ENCODE results near the gene UBE2QL1. TPM values are rescaled to one million over a fixed set of nuclear protein-coding genes. Genes with fewer than 3 reads are reported as not detected.

Gene UBE2QL1
- total RNA-seq, 2 experiments from 2014 or later, result 0.33 to 0.45 TPM

DNA sequence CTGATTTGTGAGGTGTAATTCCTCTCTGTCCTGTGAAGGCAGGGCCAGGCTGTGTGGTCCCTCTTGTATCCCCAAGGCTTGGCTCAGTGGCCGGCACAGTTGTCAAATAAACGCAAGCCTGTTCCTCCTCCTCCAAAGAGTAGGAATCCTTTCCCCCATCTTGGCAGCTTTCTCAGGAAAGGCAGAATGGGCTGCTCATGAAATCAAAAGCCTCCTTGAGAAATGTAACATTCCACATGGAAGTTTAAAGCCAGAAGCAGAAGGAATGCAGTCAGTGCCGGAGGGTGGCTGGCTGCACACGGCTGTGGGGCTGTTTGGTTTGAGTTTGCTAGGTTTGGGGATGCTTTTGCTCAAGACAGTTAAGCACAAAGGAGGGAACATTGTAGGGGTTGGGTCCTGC is 35.8 kb upstream of the UBE2QL1 start:
- H3K4me3 ChIP-seq (ENCODE audit: low read length), result no peak overlapping the region
- peaks cover 7% of the 10 kb centered on the region in 2 experiments for H3K27me3 ChIP-seq (ENCODE audit: control insufficient read depth in 1 of 2, insufficient read depth in 2 of 2, low read length in 2 of 2)
- H3K36me3 Mint-ChIP-seq (ENCODE audit: low read depth), result no peaks in the 10 kb centered on the region
- no peaks in the 10 kb centered on the region for H3K4me1 Mint-ChIP-seq (ENCODE audit: low read depth)
- no peak overlapping the region for H3K27ac Mint-ChIP-seq
- ATAC-seq (ENCODE audit: poor library complexity) (no peak), DNase-seq (no peak)
- H3K9me3 Mint-ChIP-seq, result no peaks in the 10 kb centered on the region
- POLR2A ChIA-PET, result no interaction called here
- no peak for TF ChIP-seq CTCF (IDR thresholded peaks at IDR 0.05)
- peaks cover 0 to 4% of the 10 kb centered on the region in 2 experiments for H3K9me3 ChIP-seq (ENCODE audit: control insufficient read depth in 1 of 2, insufficient read depth in 1 of 2, low read length in 2 of 2)
- H3K36me3 ChIP-seq (ENCODE audit: insufficient read depth, low read length), result no peaks in the 10 kb centered on the region
- H3K4me3 Mint-ChIP-seq, result no peak overlapping the region
- H3K27me3 Mint-ChIP-seq, result peaks cover 17% of the 10 kb centered on the region
- no peaks in the 10 kb centered on the region for H3K4me1 ChIP-seq (ENCODE audit: insufficient read depth, low read length)
- intact Hi-C loops (cut with DNase I, micrococcal nuclease), result no loop called here
- no peak overlapping the region for H3K27ac ChIP-seq (ENCODE audit: low read depth in 1 of 2, low read length in 2 of 2)
- CTCF ChIA-PET, result no interaction called here

- DNase-seq (no peak), ATAC-seq (ENCODE audit: poor library complexity) (no peak)
- H3K36me3 ChIP-seq (ENCODE audit: insufficient read depth, low read length), result no peaks in the 10 kb centered on the region
- no peak overlapping the region for H3K27ac ChIP-seq (ENCODE audit: low read depth in 1 of 2, low read length in 2 of 2)
- no peak overlapping the region for H3K4me3 Mint-ChIP-seq
- H3K27ac Mint-ChIP-seq, result no peak overlapping the region
- H3K27me3 Mint-ChIP-seq, result peaks cover 19% of the 10 kb centered on the region
- ChIA-PET POLR2A (no interaction called here), CTCF (no interaction called here)
- H3K4me3 ChIP-seq (ENCODE audit: low read length), result no peak overlapping the region
- no peaks in the 10 kb centered on the region for H3K36me3 Mint-ChIP-seq (ENCODE audit: low read depth)
- H3K4me1 ChIP-seq (ENCODE audit: insufficient read depth, low read length), result no peaks in the 10 kb centered on the region
- no peak for TF ChIP-seq CTCF (IDR thresholded peaks at IDR 0.05)
- intact Hi-C loops (cut with DNase I, micrococcal nuclease), result no loop called here
- no peaks in the 10 kb centered on the region for H3K4me1 Mint-ChIP-seq (ENCODE audit: low read depth)
- no peaks in the 10 kb centered on the region for H3K9me3 ChIP-seq (ENCODE audit: control insufficient read depth in 1 of 2, insufficient read depth in 1 of 2, low read length in 2 of 2)
- H3K9me3 Mint-ChIP-seq, result no peaks in the 10 kb centered on the region
- peaks cover 7% of the 10 kb centered on the region in 2 experiments for H3K27me3 ChIP-seq (ENCODE audit: control insufficient read depth in 1 of 2, insufficient read depth in 2 of 2, low read length in 2 of 2)
Observed at GRCh38 chr5:6417657-6418056, 31.0 kb upstream of the UBE2QL1 start.

GRCh38 chr5:6418679-6419276 is 29.9 kb upstream of the UBE2QL1 start:
- ChIA-PET POLR2A (no interaction called here), CTCF (no interaction called here)
- Histone ChIP-seq H3K36me3 (ENCODE audit: insufficient read depth, low read length) (no peaks in the 10 kb centered on the region), H3K27ac (ENCODE audit: low read depth in 1 of 2, low read length in 2 of 2) (no peak overlapping the region), H3K4me3 (ENCODE audit: low read length) (no peak overlapping the region), H3K27me3 (ENCODE audit: control insufficient read depth in 1 of 2, insufficient read depth in 2 of 2, low read length in 2 of 2) (peaks cover 5 to 7% of the 10 kb centered on the region in 2 experiments), H3K4me1 (ENCODE audit: insufficient read depth, low read length) (no peaks in the 10 kb centered on the region), H3K9me3 (ENCODE audit: control insufficient read depth in 1 of 2, insufficient read depth in 1 of 2, low read length in 2 of 2) (no peaks in the 10 kb centered on the region)
- ATAC-seq (ENCODE audit: poor library complexity), result no peak
- intact Hi-C loops (cut with DNase I, micrococcal nuclease), result no loop called here
- no peak overlapping the region for H3K4me3 Mint-ChIP-seq
- no peak for TF ChIP-seq CTCF (IDR thresholded peaks at IDR 0.05)
- H3K4me1 Mint-ChIP-seq (ENCODE audit: low read depth), result no peaks in the 10 kb centered on the region
- DNase-seq, result no peak
- H3K27me3 Mint-ChIP-seq, result peaks cover 23% of the 10 kb centered on the region
- H3K27ac Mint-ChIP-seq, result no peak overlapping the region
- H3K9me3 Mint-ChIP-seq, result no peaks in the 10 kb centered on the region
- no peaks in the 10 kb centered on the region for H3K36me3 Mint-ChIP-seq (ENCODE audit: low read depth)

All from CD4-positive, alpha-beta T cell (primary cell).